ENCODE measurements around the gene PITX3.

GRCh38 chr10:102264371-102264770 lies 23.1 kb upstream of the PITX3 start:
- TF ChIP-seq, protein P1, sequence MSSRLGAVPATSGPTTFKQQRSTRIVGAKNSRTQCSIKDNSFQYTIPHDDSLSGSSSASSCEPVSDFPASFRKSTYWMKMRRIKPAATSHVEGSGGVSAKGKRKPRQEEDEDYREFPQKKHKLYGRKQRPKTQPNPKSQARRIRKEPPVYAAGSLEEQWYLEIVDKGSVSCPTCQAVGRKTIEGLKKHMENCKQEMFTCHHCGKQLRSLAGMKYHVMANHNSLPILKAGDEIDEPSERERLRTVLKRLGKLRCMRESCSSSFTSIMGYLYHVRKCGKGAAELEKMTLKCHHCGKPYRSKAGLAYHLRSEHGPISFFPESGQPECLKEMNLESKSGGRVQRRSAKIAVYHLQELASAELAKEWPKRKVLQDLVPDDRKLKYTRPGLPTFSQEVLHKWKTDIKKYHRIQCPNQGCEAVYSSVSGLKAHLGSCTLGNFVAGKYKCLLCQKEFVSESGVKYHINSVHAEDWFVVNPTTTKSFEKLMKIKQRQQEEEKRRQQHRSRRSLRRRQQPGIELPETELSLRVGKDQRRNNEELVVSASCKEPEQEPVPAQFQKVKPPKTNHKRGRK (tag; IDR thresholded peaks at IDR 0.05) = no peak
- no peak for TF ChIP-seq CBX1 (IDR thresholded peaks at IDR 0.05; ENCODE audit: low read depth)
- TF ChIP-seq, protein P2, sequence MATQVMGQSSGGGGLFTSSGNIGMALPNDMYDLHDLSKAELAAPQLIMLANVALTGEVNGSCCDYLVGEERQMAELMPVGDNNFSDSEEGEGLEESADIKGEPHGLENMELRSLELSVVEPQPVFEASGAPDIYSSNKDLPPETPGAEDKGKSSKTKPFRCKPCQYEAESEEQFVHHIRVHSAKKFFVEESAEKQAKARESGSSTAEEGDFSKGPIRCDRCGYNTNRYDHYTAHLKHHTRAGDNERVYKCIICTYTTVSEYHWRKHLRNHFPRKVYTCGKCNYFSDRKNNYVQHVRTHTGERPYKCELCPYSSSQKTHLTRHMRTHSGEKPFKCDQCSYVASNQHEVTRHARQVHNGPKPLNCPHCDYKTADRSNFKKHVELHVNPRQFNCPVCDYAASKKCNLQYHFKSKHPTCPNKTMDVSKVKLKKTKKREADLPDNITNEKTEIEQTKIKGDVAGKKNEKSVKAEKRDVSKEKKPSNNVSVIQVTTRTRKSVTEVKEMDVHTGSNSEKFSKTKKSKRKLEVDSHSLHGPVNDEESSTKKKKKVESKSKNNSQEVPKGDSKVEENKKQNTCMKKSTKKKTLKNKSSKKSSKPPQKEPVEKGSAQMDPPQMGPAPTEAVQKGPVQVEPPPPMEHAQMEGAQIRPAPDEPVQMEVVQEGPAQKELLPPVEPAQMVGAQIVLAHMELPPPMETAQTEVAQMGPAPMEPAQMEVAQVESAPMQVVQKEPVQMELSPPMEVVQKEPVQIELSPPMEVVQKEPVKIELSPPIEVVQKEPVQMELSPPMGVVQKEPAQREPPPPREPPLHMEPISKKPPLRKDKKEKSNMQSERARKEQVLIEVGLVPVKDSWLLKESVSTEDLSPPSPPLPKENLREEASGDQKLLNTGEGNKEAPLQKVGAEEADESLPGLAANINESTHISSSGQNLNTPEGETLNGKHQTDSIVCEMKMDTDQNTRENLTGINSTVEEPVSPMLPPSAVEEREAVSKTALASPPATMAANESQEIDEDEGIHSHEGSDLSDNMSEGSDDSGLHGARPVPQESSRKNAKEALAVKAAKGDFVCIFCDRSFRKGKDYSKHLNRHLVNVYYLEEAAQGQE (IDR thresholded peaks at IDR 0.05; ENCODE audit: borderline replicate concordance) = no peak
- TF ChIP-seq, protein P2 (CRISPR knock-in tag; IDR thresholded peaks at IDR 0.05; ENCODE audit: low read depth) = no peak
- no peak for TF ChIP-seq FOXK1 (CRISPR knock-in tag; IDR thresholded peaks at IDR 0.05; ENCODE audit: borderline replicate concordance)
